Measurements from ENCODE around the gene LAMP5. TPM values are rescaled to one million over a fixed set of nuclear protein-coding genes. Genes with fewer than 3 reads are reported as not detected.

Gene LAMP5
- total and polyA plus RNA-seq, 2 of the 13 experiments (the other 11 are each of a cell fraction or from before 2014, with no cell fraction given), result not detected

- no peak for TF ChIP-seq BCLAF1 (IDR thresholded peaks at IDR 0.05)
- no peak for TF ChIP-seq CENPT (CRISPR knock-in tag; IDR thresholded peaks at IDR 0.05; ENCODE audit: low read depth)
- TF ChIP-seq CERS6 (CRISPR knock-in tag; IDR thresholded peaks at IDR 0.05), result no peak
- TF ChIP-seq ZNF512 (CRISPR knock-in tag; IDR thresholded peaks at IDR 0.05), result no peak
- no peak for TF ChIP-seq SAP130 (CRISPR knock-in tag; IDR thresholded peaks at IDR 0.05; ENCODE audit: low read depth)
- TF ChIP-seq ZNF790 (CRISPR knock-in tag; IDR thresholded peaks at IDR 0.05; ENCODE audit: borderline replicate concordance), result no peak
- no peak for TF ChIP-seq ZSCAN22 (CRISPR knock-in tag; IDR thresholded peaks at IDR 0.05)
- no peak for TF ChIP-seq ZBTB34 (CRISPR knock-in tag; IDR thresholded peaks at IDR 0.05)
- no peak for TF ChIP-seq HNRNPH1 (optimal IDR thresholded peaks at IDR 0.05; ENCODE audit: low read depth, low read length)
Observed at GRCh38 chr20:9516234-9516871, 2.0 kb downstream of the LAMP5 start (continued).
